Measurements from ENCODE around the gene PRKG1.
"Not testable (repeated sequence)": the region's sequence is repeated elsewhere in the genome, so short reads cannot be mapped to it uniquely, and the experiment has no call there.

The PRKG1 gene

DNA sequence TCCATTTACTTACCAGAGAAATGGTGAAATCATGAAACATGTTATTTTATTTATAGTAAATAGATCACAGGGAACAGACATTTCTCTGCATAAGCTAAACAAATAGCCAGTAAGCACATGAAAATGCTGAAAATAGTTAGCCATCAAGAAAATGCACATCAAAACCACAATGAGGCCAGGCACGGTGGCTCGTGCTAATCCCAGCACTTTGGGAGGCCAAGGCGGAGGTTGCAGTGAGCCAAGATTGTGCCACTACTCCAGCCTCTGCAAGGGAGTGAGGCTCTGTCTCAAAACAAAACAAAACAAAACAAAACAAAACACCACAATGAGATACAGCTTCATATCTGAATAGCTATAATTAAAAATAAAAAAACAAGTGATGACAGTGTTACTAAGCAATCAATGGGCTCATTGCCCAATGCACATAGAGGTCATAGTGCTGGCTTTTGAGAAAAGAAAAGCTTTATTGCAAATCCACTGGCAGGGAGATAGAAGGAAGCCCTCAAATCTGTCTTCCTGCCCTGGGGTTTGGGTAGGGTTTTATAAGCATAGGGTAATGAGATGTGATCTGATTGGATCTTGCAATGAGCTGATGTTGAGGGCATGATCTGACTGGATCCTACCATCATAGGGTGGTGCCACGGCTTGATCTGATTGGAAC is 608.9 kb downstream of the PRKG1 start:
- DNase-seq, result no peak

DNA sequence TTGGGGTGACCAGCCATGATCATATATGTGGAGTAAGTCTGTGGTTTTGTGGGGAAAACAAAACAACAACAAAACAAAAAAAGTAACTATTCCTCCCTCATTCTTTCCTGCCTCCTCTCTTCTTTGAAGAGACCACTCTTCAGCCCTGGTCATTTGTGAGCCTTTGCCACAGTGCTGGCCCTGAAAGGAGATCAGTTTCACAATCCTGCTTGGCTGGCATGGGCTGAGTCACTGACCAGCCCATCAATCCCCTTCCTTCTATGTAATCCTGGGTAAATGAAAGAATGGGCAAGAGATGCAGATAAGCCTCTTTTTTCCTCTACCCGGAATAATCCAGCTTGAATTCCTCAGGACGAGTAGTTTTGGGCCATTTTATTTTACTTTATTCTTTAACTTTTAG is 611.5 kb downstream of the PRKG1 start:
- no peak for DNase-seq

DNA sequence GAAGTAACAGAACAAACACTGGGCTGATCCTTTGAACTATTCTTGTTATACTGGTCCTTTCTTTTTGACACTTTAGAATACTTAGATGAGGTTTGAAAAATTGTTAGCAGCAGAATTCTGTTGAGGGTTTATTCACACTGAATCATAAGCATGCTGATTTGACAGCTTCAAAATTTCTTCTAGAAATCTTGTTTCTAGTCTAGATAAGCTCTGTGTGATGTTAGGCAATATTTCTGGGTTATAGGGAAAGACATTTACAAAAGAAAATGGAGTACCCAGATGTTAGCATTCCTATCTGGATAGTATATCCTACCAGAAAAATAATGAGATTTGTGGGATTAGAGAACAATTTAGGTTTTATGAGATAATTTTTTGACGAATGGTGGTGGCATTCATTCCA is 613.0 kb downstream of the PRKG1 start:
- no peak for DNase-seq

DNA sequence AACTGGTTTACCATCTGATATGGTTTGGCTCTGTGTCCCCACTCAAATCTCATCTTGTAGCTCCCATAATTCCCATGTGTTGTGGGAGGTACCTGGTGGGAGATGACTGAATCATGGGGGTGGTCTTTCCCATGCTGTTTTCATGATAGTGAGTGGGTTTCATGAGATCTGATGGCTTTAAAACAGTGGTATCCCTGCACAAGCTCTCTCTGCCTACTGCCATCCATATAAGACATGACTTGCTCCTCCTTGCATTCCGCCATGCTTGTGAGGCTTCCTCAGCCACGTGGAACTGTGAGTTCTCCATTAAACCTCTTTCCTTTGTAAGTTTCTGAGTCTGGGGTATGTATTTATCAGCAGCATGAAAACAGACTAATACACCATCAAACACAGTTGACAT is 614.5 kb downstream of the PRKG1 start:
- not testable (repeated sequence) for DNase-seq

DNA sequence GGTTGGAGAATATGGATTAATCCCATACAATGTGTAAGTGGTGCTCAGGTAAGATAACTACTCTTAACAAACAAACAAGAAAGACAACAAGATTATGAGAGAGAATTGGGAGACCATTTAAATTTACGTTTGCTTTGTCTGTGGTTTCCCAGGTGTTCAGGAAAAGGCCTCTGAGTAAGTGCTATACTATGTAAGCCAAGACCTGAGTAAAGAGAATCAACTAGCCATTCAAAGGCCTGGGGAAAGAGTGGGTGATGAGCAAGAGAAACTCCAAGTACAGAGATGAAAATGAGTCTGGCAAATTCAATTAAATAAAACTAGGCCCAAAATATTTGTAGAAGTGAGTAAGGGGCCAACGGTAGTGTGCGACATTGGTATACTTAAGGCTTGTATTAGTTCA is 615.2 kb downstream of the PRKG1 start:
- DNase-seq, result no peak

DNA sequence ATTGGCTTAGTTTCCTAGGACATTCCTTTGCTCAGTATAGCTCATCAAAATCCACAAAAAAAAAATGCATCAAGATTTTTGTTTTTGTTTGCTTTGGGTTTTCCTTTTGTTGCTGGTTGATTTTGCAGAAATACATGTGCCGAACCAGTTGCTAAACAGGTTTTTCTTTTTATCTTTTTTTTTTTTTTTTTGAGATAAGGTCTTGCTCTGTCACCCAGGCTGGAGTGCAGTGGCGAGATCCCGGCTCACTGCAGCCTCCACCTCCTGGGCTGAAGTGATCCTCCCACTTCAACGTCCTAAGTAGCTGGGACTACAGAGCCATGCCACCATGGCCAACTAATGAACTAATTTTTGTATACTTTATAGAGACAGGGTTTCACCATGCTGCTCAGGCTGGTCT is 616.8 kb downstream of the PRKG1 start:
- DNase-seq, result no peak

DNA sequence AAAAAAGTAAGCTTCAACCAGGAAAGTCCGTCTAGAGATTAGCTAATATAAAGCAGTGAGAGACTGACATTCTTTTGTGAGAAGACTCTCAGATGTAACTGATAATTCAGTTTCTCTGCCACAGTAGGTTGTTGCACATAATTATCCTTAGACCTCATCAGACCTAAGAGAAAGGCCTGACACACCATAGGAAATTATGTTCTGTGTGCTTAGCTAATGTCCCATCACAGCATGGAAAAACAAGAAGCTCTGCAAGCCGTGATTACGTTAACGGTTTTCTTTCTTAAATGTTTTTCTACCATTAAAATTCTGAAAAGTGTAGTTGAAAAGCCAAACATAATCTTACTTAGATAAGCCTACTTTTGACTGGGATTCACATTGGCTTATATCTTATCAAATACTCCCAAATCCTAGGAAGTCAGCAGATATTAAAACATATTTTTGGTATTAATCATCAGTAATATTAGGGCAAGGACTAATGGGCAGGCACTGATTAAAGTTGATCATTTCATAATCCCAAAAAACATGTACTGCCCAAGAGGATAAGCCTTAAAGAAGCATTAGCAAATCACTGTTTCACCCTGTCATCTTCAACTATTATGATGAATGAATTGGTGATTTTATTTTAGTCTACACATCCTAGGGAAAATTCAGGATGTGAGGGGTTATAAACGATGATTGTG is 619.9 kb downstream of the PRKG1 start:
- no peak for DNase-seq

DNA sequence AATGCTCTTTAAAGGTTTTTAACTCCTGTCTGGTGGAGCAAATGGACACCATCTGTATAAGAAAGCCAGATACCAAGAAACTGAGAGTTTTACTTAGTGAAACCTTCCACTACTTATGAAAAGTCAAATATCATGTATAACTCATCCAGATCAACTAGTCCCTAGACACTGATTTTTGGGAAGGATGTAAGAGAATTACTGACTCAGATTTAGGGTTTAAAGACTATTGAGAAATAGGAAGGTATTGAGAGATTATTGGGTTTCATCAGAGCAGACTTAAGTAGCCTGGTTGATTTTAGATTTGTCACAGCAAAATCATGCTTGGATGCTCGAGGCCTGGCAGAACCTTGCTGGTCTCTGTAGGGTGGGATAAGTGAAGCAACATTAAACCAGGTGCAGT is 622.0 kb downstream of the PRKG1 start:
- no peak for DNase-seq

DNA sequence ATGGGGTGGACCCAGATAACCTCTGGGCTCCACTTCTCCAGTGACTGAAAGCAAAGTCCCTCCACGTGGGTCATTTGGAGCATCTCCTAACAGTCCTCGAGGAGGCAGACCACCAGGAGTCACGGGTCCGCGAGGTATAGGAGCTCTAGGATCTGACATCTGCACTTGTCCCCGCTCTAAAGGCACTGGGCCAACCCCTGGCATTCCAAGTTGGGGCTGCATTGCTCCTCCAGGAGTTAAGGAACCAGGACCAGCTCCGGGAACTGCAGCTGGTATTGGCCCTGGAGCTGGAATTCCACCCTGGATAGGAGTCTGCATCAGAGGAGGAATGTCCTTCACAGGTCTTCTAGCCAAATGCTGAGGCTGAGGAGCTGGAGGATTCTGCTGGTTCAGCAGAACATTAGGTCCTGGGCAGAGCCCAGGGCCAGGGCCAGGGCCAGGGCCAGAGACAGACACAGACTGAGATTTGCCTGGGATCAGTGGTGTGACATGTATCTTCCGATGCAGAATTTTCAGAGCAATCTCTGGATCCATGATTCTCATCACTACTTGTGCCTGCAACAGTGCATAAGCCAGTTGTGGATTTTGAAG is 624.3 kb downstream of the PRKG1 start:
- DNase-seq, result no peak

DNA sequence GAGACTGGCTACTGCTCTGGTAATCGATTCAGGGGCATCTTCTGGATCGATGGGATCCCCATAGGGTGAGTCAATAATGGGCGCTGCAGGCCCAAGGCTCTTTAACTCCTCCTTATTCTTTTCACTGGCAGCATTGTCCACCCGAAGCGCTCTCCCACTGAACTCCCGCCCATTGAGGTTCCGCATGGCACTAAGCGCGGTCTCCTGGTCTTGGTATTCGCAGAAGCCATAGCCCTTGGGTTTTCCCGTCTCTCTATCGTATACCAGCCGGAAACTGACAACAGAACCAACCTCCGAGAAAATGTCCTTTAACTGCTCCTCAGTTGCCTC is 624.8 kb downstream of the PRKG1 start:
- DNase-seq, result no peak

DNA sequence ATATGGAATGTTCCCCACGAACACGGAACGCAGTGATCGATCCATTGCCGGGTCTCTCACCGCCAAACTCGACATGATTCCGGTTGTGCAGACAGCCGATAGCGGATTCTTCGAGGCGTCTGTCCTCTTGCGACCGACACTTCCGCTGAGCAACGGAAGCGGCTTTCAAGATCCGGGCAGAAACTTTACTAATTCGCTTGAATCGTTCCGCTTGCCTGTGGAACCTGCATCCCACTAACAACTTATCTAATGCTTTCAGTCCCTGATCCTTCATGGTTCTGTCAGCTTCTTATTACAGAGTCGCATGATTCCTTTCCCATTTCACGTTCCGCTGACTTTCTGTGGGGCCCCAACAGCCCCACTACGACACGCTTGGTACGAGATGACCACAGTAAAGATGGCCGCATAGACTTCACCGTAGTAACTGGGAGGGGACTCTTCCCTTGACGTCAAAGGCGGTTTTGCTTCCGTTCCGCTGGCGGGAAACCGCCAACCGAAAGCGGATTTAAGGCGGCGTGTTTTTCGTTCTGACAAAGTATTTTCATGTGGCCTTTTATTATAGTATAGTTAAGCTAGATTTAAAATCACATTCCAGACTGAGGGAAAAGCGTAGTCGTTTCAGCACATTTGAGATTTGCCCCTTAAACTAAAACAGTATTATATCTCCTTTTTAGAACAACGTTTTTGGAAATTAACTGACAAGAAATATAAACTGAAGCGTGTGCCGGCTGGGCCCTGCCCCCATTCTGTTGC is 625.4 kb downstream of the PRKG1 start, which contains the start of gene CSTF2T:
Gene CSTF2T (minus strand): TSS at position 121 of the 753 bp plus-strand sequence. CDS start 46 bp downstream, at position 75.
- DNase-seq, result peak; percentile 91 to 94

DNA sequence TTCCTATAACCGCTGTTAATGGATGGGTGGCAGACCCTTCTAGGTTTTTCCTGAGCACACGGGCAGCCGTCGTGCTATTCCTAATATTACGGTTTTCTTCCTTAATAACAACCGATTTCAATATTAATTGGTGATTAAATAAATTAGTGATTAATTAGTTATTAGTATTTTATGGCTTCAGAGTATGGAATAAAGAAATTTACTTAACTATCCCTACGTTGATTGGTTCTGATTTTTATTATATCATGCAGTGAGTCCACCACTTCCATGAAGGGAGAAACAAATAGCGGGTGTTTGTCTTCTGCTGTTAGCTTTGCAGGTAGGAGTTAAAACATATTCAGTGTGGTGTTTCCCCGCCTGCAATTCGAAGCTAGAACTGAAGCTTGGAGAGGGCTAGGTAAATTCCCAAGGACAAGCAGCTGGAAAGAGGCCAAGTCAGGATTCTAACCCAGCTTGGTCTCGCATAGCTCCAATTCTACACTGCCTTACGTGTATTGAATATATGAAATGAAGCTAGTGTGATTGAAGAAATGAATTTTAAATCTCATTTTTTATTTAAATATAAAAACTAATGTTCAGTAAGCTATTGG is 626.0 kb downstream of the PRKG1 start:
- peak in 1 of 2 donors; percentile 33 for DNase-seq

DNA sequence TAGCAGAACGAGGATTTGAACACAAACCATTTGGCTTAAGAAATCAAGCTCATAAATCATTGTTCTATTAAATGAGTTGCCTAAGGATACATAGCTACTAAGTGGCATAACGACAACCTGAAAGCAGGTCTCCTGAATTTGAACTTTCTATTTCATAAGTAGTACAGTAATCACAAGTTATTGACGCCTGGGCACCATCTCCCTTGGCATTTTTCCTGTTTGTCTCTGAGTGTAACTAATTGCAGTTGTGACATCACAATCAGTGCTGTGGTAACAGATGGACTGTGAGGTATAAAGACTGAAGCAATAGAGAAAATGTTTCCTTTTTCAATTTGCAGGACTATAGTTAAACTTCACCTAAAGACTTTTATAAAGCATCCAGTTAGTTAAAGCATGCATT is 631.5 kb downstream of the PRKG1 start:
- DNase-seq, result no peak

DNA sequence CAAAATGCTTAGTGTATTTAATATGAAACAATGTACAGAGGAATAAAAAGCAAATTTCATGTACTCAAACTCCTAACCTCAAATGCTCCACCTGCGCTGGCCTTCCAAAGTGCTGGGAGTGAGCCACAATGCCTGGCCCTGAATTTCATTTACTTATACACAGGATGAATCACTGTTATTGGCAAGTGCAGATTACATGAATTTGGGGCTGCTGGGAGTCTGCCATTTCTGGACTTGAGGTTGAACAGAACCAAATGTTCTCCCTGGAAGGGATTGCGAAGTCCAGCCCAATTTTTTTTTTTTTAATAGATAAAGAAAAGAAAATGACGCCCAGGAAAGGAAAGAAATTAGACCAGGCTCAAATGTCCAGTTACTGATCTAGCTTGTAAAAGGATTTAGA is 631.9 kb downstream of the PRKG1 start:
- no peak for DNase-seq

DNA sequence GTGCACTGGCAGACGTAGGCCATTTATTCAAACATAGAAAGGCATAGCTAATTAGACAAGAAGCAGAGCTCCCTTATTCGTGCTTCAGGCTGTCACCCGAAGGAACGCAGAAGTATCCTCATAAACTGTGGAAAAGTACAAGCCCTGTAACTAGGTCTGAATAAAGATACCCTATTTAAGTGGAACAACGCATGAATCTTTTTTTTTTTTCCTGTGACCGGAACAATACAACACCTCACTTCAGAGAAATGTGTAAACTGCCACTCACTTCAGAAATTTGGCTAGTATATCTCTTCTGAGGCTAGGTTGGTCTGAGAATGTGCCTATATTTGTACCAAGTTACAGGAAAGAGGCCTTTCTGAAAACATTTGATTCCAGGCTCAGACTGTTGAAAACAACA is 633.1 kb downstream of the PRKG1 start:
- DNase-seq, result no peak

DNA sequence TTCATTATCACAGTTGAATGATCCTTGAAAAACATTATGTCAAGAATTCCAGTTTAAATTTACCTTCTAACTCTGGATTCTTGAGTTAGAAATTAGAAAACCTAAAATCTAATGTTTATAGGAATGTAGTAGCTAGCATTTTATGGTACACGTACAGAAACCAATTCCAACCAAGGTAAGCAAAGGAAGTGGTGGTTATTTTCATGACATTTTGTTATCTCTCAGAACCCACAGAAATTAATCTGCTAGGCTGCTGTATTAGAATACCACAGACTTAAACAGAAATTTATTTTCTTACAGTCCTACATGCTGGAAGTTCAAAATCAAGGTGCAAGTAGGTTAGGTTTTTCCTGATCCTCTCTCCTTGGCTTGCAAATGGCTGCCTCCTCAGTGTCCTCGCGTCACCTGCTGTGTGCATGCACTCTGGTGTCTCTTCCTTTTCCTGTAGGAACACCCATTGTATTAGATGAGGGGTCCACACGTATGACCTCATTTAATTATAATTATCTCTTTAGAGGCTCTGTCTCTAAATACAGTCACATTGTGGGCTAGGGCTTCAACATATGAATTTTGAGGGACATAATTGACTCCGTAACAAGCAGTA is 633.6 kb downstream of the PRKG1 start:
- no peak for DNase-seq

DNA sequence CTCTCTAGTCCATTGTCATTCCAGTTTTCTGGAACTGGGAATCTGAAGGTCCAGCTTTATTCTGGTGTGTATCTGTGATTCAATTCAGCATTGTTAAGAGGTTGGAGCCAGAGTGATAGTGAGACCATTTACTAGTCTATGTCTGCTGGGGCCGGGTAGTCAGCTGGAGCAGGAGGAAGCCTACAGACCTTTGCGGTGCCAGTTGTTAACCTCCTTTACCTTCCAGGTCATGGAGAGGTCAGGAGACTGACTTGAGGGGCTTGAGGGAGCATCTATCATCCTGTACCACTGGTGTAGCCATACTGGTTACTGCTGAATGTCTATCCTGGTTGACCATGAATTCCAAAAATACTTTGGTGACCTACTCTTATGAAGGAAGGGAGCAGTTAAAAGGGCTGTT is 634.3 kb downstream of the PRKG1 start:
- DNase-seq, result no peak

DNA sequence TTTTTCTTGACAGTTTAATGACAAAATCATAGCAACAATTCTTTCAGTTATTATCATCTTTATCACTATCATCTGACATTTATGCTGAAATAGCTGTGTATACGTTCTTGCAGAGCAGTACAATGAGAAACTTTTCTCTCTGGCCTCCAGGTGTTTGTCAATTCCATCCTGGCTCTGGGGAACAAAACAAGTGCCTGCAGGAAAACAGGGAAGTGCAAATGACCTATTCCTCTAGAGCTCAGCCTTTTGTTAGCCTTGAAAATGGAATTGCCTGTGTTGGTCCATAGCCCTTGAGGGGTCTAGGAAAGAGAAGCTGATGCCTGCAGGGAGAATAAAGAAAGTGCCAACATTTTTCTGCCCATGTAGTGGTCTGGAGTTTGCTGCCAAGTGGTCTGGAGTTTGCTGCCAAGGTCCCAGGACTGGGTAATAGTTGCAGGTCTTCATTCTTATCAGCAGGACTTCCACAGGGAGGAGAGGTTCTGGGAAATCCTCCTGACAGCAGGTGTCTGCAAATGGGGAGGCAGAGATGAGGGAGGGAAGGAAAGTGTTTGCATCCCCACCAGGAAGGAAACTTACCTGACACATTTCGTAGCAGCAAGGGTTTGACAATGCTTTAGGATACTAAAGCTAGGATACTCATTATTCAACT is 635.2 kb downstream of the PRKG1 start:
- DNase-seq, result no peak

DNA sequence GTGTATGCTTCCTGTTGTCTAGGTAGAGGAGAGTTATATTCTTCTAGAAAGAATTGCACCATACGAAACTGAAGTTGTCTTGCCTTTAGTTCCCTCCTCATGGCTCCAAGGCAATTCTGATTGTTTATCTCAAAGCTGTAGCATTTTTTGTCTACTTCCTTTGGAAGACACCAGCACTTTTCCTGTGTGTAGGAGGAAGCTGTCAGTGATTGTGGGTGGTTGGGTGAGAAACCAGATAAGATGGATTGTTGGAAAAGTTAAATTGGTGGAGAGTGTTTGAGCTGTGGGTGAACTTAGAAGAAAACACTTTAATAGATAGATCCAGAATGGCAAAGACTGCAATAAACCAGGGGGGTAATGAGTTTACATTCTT is 637.2 kb downstream of the PRKG1 start:
- DNase-seq, result no peak

DNA sequence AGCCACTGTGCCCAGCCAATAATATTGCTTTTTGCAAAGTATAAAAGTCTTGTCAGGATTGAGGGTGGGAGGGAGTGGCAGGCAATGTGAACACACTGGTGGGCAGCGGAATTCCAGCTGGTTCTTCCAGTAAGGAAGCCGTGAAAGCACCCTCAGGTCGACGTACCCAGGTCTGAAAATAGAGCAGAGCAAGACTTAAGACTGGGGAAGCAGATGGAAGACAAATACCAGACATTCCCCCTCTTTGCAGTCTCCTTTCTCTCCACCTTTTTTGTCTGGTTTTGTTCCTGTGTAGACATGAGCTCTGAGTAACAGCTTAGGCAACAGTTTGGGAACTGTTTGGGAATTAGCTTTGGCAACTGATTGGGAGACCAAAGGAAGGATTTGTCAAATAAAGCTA is 642.7 kb downstream of the PRKG1 start:
- DNase-seq, result no peak

DNA sequence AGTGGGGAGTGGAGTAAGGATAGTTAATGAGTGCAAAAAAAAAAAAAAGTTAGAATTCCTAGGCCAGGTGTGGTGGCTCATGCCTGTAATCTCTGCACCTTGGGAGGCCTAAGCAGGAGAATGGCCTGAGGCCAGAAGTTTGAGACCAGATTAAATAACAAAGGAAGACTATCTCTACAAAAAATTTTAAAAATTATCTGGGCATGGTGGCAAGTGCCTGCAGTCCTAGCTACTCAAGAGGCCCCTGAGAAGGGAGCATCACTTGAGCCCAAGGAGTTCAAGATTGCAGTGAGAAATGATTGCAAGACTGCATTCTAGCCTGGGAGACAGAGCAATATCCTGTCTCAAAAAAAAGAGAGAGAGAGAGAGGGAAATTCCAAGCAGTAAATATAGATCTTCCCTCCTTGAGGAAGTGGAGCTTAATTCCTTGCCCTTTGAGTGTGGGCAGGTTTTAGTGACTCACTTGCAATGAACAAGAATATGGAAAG is 644.6 kb downstream of the PRKG1 start:
- no peak for DNase-seq

DNA sequence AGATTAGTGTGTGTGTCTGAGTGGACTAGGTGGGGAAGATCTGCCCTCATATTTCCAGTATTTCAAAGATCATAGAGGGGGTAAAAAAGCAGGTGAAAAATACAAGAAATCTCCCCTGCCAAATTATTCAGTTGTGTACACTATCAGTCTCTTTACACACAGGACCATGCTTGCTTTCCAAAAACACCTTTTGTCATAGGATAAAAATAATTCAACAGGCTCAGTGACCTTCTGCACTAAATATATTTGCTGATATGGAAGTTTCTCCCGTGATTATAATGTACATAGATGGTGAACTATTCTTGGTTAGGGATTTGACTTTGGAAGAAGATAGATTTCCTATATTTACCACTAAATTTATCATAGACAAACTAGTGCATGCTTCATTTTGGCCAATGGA is 649.8 kb downstream of the PRKG1 start:
- DNase-seq, result no peak
